BE2C (cell line): ENCODE data around the gene GBX2.
A peak's percentile ranks its signal among the peaks of the same experiment; 100 is the strongest.

Experiments
- DNase-seq: peaks from one replicate; pipeline ENCODE4 v3.0.0-alpha.2; 2020
- H3K27me3 ChIP-seq: fragments of 250-450 bp; sonication (Bioruptor Pico); 2 replicates; pipeline ENCODE4 v1.5.1; 2020; ENCODE audit warnings: mild to moderate bottlenecking
- H3K36me3 ChIP-seq: fragments of 250-450 bp; sonication (Bioruptor Pico); 2 replicates; pipeline ENCODE4 v1.5.1; 2020; ENCODE audit warnings: mild to moderate bottlenecking
- H3K4me1 ChIP-seq: fragments of 250-450 bp; sonication (Bioruptor Pico); 2 replicates; pipeline ENCODE4 v1.5.1; 2020
- H3K4me3 ChIP-seq: 2 replicates; pipeline ENCODE4 v1.5.1; 2011; ENCODE audit warnings: low read depth, low read length
- H3K9me3 ChIP-seq: fragments of 250-450 bp; sonication (Bioruptor Pico); 2 replicates; pipeline ENCODE4 v1.5.1; 2020
- CTCF ChIP-seq: IDR thresholded peaks from 2 replicates; pipeline ENCODE4 v1.5.1; 2012; ENCODE audit warnings: mild to moderate bottlenecking, low read depth, low read length

Gene GBX2

GRCh38 chr2:236194786-236195185 lies 26.6 kb upstream of the GBX2 start:
- Histone ChIP-seq H3K36me3 (no peaks in the 10 kb centered on the region), H3K4me3 (no peak overlapping the region), H3K9me3 (no peaks in the 10 kb centered on the region), H3K27me3 (peaks cover 6% of the 10 kb centered on the region), H3K4me1 (no peaks in the 10 kb centered on the region)
- no peak for TF ChIP-seq CTCF
- DNase-seq, result no peak

GRCh38 chr2:236193026-236193425 lies 24.8 kb upstream of the GBX2 start:
- Histone ChIP-seq H3K4me1 (no peaks in the 10 kb centered on the region), H3K36me3 (no peaks in the 10 kb centered on the region), H3K9me3 (no peaks in the 10 kb centered on the region), H3K27me3 (no peaks in the 10 kb centered on the region; the same call in 1 of the 2 replicates), H3K4me3 (no peak overlapping the region)
- no peak for TF ChIP-seq CTCF
- DNase-seq, result no peak

- no peak for DNase-seq
- Histone ChIP-seq H3K36me3 (no peaks in the 10 kb centered on the region), H3K27me3 (no peaks in the 10 kb centered on the region), H3K4me1 (no peaks in the 10 kb centered on the region), H3K4me3 (no peak overlapping the region), H3K9me3 (no peaks in the 10 kb centered on the region)
- no peak for TF ChIP-seq CTCF
Observed at GRCh38 chr2:236190674-236191073, 22.5 kb upstream of the GBX2 start.

- Histone ChIP-seq H3K9me3 (no peaks in the 10 kb centered on the region), H3K36me3 (no peaks in the 10 kb centered on the region), H3K27me3 (peaks cover 25% of the 10 kb centered on the region), H3K4me3 (no peak overlapping the region), H3K4me1 (no peaks in the 10 kb centered on the region)
- no peak for TF ChIP-seq CTCF
- no peak for DNase-seq
Observed at GRCh38 chr2:236184701-236185100, 16.5 kb upstream of the GBX2 start.

- Histone ChIP-seq H3K27me3 (peaks cover 61% of the 10 kb centered on the region), H3K36me3 (no peaks in the 10 kb centered on the region), H3K4me1 (peaks cover 4% of the 10 kb centered on the region; the same call in 1 of the 2 replicates), H3K9me3 (no peaks in the 10 kb centered on the region), H3K4me3 (no peak overlapping the region)
- DNase-seq, result peak; percentile 74
- peak; percentile 81 for TF ChIP-seq CTCF
Observed at GRCh38 chr2:236180831-236181453, 12.8 kb upstream of the GBX2 start.

- Histone ChIP-seq H3K36me3 (no peaks in the 10 kb centered on the region), H3K9me3 (no peaks in the 10 kb centered on the region), H3K4me3 (no peak overlapping the region), H3K27me3 (peaks cover 67% of the 10 kb centered on the region), H3K4me1 (peaks cover 4% of the 10 kb centered on the region; the same call in 1 of the 2 replicates)
- DNase-seq, result no peak
- TF ChIP-seq CTCF, result no peak
Observed at GRCh38 chr2:236180076-236180816, 12.1 kb upstream of the GBX2 start.
